Memory B cell (primary cell): ENCODE data around the gene WDR20.
"Not testable (repeated sequence)": the region's sequence is repeated elsewhere in the genome, so short reads cannot be mapped to it uniquely, and the experiment has no call there.

Experiments
- ATAC-seq: fragments of 150-1000 bp; cut with Tn5 transposase; 2 replicates; pipeline ENCODE4 v1.10.0; 2021; ENCODE audit warnings: low read depth, mild to moderate bottlenecking, moderate library complexity
- DNase-seq, 2 donors: peaks; one replicate each; pipeline ENCODE4 v3.0.0; 2022; ENCODE audit warnings: low spot score in 2 of 2
- H3K27ac Mint-ChIP-seq: one replicate; pipeline ENCODE4 v1.8.0; 2022; ENCODE audit warnings: mild to moderate bottlenecking, moderate library complexity, mixed read lengths
- H3K27me3 Mint-ChIP-seq: one replicate; pipeline ENCODE4 v1.8.0; 2022; ENCODE audit warnings: mixed read lengths
- H3K36me3 Mint-ChIP-seq: one replicate; pipeline ENCODE4 v1.8.0; 2022; ENCODE audit warnings: mild to moderate bottlenecking, mixed read lengths
- H3K4me1 Mint-ChIP-seq: one replicate; pipeline ENCODE4 v1.8.0; 2022; ENCODE audit warnings: mixed read lengths
- H3K4me3 Mint-ChIP-seq: one replicate; pipeline ENCODE4 v1.8.0; 2022; ENCODE audit warnings: mild to moderate bottlenecking, moderate library complexity, mixed read lengths
- H3K9me3 Mint-ChIP-seq: one replicate; pipeline ENCODE4 v1.8.0; 2022; ENCODE audit warnings: mixed read lengths

Gene WDR20

GRCh38 chr14:102116361-102117180, 23.1 kb upstream of the WDR20 start:
- peaks cover 2% of the 10 kb centered on the region for H3K9me3 Mint-ChIP-seq
- ATAC-seq = no peak
- DNase-seq = no peak

DNA sequence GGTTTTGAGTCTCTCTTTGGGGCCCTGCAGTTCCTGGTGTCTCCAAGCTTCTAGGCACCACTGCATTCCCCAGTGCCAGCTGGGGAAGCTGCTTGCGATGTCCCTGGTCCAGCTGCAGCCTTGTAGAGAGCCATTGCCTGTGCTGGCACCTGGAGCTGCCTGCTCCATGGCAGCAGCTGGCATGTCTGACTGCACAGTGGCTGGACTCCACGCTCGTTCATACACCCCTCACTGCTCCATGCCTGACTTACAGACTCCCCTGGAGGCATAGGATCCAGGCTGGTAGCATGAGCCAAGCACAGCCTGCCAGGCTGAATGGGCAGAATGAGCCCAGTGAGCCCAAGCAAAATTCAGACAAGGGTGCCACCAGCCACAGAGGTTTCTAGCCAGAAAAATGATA, 21.8 kb upstream of the WDR20 start:
- DNase-seq = no peak
- ATAC-seq = no peak
- Mint-ChIP-seq H3K36me3 (peaks cover 7% of the 10 kb centered on the region), H3K4me1 (no peaks in the 10 kb centered on the region), H3K27ac (no peak overlapping the region), H3K4me3 (no peak overlapping the region), H3K27me3 (no peaks in the 10 kb centered on the region), H3K9me3 (peaks cover 2% of the 10 kb centered on the region)

More at GRCh38 chr14:102116361-102117180, 23.1 kb upstream of the WDR20 start:
- no peaks in the 10 kb centered on the region for H3K4me1 Mint-ChIP-seq
- H3K36me3 Mint-ChIP-seq = peaks cover 7% of the 10 kb centered on the region
- no peak overlapping the region for H3K4me3 Mint-ChIP-seq
- H3K27me3 Mint-ChIP-seq = no peaks in the 10 kb centered on the region
- H3K27ac Mint-ChIP-seq = no peak overlapping the region

- Mint-ChIP-seq H3K4me3 (no peak overlapping the region), H3K27ac (no peak overlapping the region), H3K36me3 (peaks cover 7% of the 10 kb centered on the region), H3K27me3 (no peaks in the 10 kb centered on the region), H3K9me3 (peaks cover 2% of the 10 kb centered on the region), H3K4me1 (no peaks in the 10 kb centered on the region)
- DNase-seq (no peak), ATAC-seq (no peak)
Measured at GRCh38 chr14:102120888-102121287, 18.8 kb upstream of the WDR20 start.

DNA sequence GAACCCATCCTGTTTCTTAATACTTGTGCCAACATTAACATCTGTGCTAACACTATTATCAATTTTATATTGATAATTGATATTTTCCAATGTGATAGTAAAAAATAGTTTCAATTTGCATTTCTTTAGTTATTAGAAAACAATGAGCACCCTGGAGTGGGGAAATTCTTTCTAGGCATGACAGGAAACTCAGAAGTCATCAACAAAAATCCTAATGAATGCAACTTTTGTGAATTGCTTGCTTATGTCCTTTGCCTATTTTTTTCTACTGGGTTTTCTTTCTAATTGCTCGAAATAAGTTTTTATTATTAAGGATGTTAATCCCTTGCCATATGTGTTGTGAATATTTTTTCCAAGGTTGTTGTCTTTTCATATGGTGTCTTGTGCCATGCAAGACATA, 18.1 kb upstream of the WDR20 start:
- Mint-ChIP-seq H3K27ac (no peak overlapping the region), H3K27me3 (no peaks in the 10 kb centered on the region), H3K4me3 (no peak overlapping the region), H3K36me3 (peaks cover 7% of the 10 kb centered on the region), H3K4me1 (no peaks in the 10 kb centered on the region), H3K9me3 (peaks cover 2% of the 10 kb centered on the region)
- ATAC-seq (no peak), DNase-seq (no peak)

- H3K27ac Mint-ChIP-seq = no peak overlapping the region
- no peak for DNase-seq
- no peaks in the 10 kb centered on the region for H3K4me1 Mint-ChIP-seq
- H3K27me3 Mint-ChIP-seq = no peaks in the 10 kb centered on the region
- no peaks in the 10 kb centered on the region for H3K9me3 Mint-ChIP-seq
- ATAC-seq = no peak
- peaks cover 1% of the 10 kb centered on the region for H3K36me3 Mint-ChIP-seq
- H3K4me3 Mint-ChIP-seq = no peak overlapping the region
Measured at GRCh38 chr14:102124419-102124818, 15.3 kb upstream of the WDR20 start.

GRCh38 chr14:102125546-102125945, 14.2 kb upstream of the WDR20 start:
- Mint-ChIP-seq H3K27ac (no peak overlapping the region), H3K27me3 (no peaks in the 10 kb centered on the region), H3K9me3 (no peaks in the 10 kb centered on the region), H3K4me1 (no peaks in the 10 kb centered on the region), H3K36me3 (peaks cover 1% of the 10 kb centered on the region), H3K4me3 (no peak overlapping the region)
- no peak for DNase-seq
- ATAC-seq = no peak

GRCh38 chr14:102126807-102127455, 12.8 kb upstream of the WDR20 start:
- Mint-ChIP-seq H3K4me1 (no peaks in the 10 kb centered on the region), H3K9me3 (no peaks in the 10 kb centered on the region), H3K4me3 (no peak overlapping the region), H3K27me3 (no peaks in the 10 kb centered on the region), H3K27ac (no peak overlapping the region), H3K36me3 (peaks cover 6% of the 10 kb centered on the region)
- ATAC-seq (no peak), DNase-seq (no peak)

- Mint-ChIP-seq H3K4me1 (no peaks in the 10 kb centered on the region), H3K9me3 (no peaks in the 10 kb centered on the region), H3K36me3 (peaks cover 10% of the 10 kb centered on the region), H3K4me3 (no peak overlapping the region), H3K27ac (no peak overlapping the region), H3K27me3 (no peaks in the 10 kb centered on the region)
- DNase-seq (no peak), ATAC-seq (no peak)
Measured at GRCh38 chr14:102131741-102132140, 8.0 kb upstream of the WDR20 start.

GRCh38 chr14:102134021-102134420, 5.7 kb upstream of the WDR20 start:
- not testable (repeated sequence) for H3K4me1 Mint-ChIP-seq, H3K36me3 Mint-ChIP-seq, H3K9me3 Mint-ChIP-seq, DNase-seq, H3K27ac Mint-ChIP-seq, H3K27me3 Mint-ChIP-seq, H3K4me3 Mint-ChIP-seq, ATAC-seq

DNA sequence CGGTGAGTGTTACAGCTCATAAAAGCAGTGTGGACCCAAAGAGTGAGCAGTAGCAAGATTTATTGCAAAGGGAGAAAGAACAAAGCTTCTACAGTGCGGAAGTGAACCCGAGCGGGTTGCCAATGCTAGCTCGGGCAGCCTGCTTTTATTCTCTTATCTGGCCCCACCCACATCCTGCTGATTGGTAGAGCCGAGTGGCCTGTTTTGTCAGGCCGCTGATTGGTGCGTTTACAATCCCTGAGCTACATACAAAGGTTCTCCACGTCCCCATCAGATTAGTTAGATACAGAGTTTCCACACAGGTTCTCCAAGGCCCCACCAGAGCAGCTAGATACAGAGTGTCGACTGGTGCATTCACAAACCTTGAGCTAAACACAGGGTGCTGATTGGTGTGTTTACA, 5.0 kb upstream of the WDR20 start:
- DNase-seq, H3K36me3 Mint-ChIP-seq, H3K4me3 Mint-ChIP-seq, H3K27ac Mint-ChIP-seq, H3K27me3 Mint-ChIP-seq, H3K9me3 Mint-ChIP-seq, ATAC-seq, H3K4me1 Mint-ChIP-seq: not testable (repeated sequence)

GRCh38 chr14:102135456-102135855, 4.2 kb upstream of the WDR20 start:
- DNase-seq, H3K9me3 Mint-ChIP-seq, ATAC-seq, H3K27me3 Mint-ChIP-seq, H3K4me1 Mint-ChIP-seq, H3K27ac Mint-ChIP-seq, H3K4me3 Mint-ChIP-seq, H3K36me3 Mint-ChIP-seq: not testable (repeated sequence)

DNA sequence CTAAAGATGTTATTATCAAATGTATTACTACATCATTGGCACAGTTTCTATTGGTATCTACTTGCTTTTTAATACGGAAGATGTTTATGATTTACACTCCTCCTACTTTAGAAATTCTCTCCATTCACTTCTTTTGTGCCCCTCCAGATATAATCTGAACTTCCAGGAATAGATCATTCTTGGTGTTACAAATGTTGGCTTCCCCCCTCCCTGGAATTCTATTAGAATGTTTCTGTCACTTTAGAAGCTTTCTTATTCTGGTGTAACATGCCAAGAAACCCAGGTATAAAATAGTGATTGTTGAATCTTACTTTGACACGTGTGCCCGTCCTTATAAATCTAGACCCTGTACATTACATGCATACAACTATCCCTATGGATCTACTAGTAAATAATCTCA, 1.2 kb upstream of the WDR20 start:
- peak overlapping the region; percentile 99 for H3K4me3 Mint-ChIP-seq
- ATAC-seq = no peak
- no peak for DNase-seq
- peak overlapping the region; percentile 94 for H3K27ac Mint-ChIP-seq
- peaks cover 15% of the 10 kb centered on the region for H3K4me1 Mint-ChIP-seq
- no peaks in the 10 kb centered on the region for H3K9me3 Mint-ChIP-seq
- H3K27me3 Mint-ChIP-seq = no peaks in the 10 kb centered on the region
- peaks cover 4% of the 10 kb centered on the region for H3K36me3 Mint-ChIP-seq

DNA sequence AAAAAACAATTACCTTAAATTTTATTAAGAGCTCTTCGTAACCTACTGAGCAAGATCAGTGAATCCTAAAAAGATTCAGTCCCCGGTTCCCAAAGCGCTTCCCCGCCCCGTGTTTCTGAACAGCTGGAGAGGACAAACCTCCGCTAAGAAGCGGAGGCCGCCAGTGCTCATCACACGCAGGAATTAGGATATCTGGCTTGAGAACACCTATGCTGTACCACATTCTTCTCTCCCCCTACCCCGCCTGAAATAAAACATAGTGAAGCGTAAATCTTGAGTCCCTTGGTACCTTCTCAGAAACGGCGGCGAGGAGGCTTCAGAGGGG, 774 bp upstream of the WDR20 start:
- Mint-ChIP-seq H3K36me3 (peaks cover 3% of the 10 kb centered on the region), H3K4me1 (peaks cover 15% of the 10 kb centered on the region), H3K4me3 (peak overlapping the region; percentile 99), H3K27ac (peak overlapping the region; percentile 94), H3K9me3 (no peaks in the 10 kb centered on the region), H3K27me3 (no peaks in the 10 kb centered on the region)
- no peak for ATAC-seq
- DNase-seq = no peak

- Mint-ChIP-seq H3K4me1 (peaks cover 19% of the 10 kb centered on the region), H3K27me3 (no peaks in the 10 kb centered on the region), H3K9me3 (no peaks in the 10 kb centered on the region), H3K27ac (peak overlapping the region; percentile 94), H3K36me3 (peaks cover 2% of the 10 kb centered on the region), H3K4me3 (peak overlapping the region; percentile 99)
- DNase-seq (peak; percentile 8 to 22), ATAC-seq (peak; percentile 17)
Measured at GRCh38 chr14:102140027-102140749, 491 bp downstream of the WDR20 start.
